ENCODE results near the gene TMEM52B.
"Not testable (repeated sequence)": the region's sequence is repeated elsewhere in the genome, so short reads cannot be mapped to it uniquely, and the experiment has no call there.

The TMEM52B gene

GRCh38 chr12:10213168-10214135 lies 34.6 kb downstream of the TMEM52B start:
- H3K4me3 ChIP-seq (ENCODE audit: low read depth, low read length): peak overlapping the region; percentile 98
- peak; percentile 81 for DNase-seq (ENCODE audit: low read depth)
- in situ Hi-C loops (cut with HindIII; ENCODE audit: low sequenced_read_pairs): no loop called here
- TF ChIP-seq, protein P1, sequence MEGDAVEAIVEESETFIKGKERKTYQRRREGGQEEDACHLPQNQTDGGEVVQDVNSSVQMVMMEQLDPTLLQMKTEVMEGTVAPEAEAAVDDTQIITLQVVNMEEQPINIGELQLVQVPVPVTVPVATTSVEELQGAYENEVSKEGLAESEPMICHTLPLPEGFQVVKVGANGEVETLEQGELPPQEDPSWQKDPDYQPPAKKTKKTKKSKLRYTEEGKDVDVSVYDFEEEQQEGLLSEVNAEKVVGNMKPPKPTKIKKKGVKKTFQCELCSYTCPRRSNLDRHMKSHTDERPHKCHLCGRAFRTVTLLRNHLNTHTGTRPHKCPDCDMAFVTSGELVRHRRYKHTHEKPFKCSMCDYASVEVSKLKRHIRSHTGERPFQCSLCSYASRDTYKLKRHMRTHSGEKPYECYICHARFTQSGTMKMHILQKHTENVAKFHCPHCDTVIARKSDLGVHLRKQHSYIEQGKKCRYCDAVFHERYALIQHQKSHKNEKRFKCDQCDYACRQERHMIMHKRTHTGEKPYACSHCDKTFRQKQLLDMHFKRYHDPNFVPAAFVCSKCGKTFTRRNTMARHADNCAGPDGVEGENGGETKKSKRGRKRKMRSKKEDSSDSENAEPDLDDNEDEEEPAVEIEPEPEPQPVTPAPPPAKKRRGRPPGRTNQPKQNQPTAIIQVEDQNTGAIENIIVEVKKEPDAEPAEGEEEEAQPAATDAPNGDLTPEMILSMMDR (IDR thresholded peaks at IDR 0.05; ENCODE audit: low read depth, low read length, missing control alignments): no peak

DNA sequence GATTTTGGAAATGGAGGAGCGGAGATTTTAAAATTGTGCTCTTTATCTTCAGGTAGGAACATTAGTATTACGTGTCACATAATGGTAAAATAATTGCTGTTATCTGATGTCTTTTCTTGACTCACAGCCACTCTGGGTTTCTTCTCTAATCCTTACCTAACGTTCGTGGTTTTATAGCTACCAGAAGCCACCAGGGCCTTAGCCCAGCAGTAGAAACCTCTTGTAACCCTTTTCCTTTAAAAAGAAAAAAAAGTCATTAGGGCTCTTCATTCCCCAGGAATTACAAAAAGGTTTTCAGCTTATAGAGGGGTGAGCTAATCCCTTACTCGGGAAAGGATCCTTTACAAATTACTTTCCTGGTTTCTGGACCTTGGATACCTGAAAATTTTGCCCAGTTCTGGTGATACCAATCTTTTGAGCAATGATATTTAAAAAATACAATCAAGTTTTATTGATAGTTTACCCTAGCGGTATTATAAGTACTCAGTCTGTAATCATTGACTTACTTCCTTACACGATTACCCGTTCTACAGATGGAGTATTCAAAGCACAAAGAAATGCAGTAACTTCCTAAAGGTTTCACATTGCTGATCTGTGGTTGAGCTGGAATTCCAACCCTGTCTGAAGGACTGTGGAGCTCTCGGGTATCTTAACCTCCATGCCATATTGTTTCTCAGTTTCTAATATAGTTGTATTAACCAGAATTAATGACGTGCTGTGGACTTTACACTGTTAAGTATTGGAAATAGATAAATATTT lies 35.5 kb downstream of the TMEM52B start:
- no peak for DNase-seq (ENCODE audit: low read depth)
- peak overlapping the region; percentile 98 for H3K4me3 ChIP-seq (ENCODE audit: low read depth, low read length)
- in situ Hi-C loops (cut with HindIII; ENCODE audit: low sequenced_read_pairs): no loop called here
- TF ChIP-seq, protein P1 (IDR thresholded peaks at IDR 0.05; ENCODE audit: low read depth, low read length, missing control alignments): no peak

DNA sequence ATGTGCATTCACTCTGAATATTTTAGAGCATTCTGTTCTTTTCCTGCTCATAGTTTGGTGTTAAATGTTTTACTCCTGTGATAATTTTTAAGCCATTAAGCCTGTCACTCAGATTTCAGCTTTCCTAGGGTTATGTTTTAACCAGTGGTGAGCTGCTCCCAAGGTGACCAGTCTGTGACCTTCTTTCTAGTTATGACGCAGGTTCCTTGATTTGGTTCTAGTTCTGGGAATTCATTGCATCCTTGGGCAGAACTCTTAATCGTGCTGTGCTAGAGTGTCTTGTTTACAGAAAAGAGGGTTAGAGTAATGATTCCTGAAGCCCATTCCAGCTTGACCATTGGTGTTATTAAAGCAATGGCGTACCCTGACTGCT lies 36.0 kb downstream of the TMEM52B start:
- in situ Hi-C loops (cut with HindIII; ENCODE audit: low sequenced_read_pairs): no loop called here

GRCh38 chr12:10215436-10215835 lies 36.6 kb downstream of the TMEM52B start:
- H3K4me3 ChIP-seq (ENCODE audit: low read depth, low read length): peak overlapping the region; percentile 98
- TF ChIP-seq, protein P1 (IDR thresholded peaks at IDR 0.05; ENCODE audit: low read depth, low read length, missing control alignments): no peak
- DNase-seq (ENCODE audit: low read depth): no peak
- in situ Hi-C loops (cut with HindIII; ENCODE audit: low sequenced_read_pairs): no loop called here

More for the DNA sequence above, 36.0 kb downstream of the TMEM52B start:
- peak overlapping the region; percentile 98 for H3K4me3 ChIP-seq (ENCODE audit: low read depth, low read length)
- DNase-seq (ENCODE audit: low read depth): no peak
- TF ChIP-seq, protein P1 (IDR thresholded peaks at IDR 0.05; ENCODE audit: low read depth, low read length, missing control alignments): no peak

- H3K4me3 ChIP-seq (ENCODE audit: low read depth, low read length); in situ Hi-C loops (cut with HindIII; ENCODE audit: low sequenced_read_pairs); DNase-seq (ENCODE audit: low read depth): not testable (repeated sequence)
Observed at GRCh38 chr12:10215946-10216345, 37.1 kb downstream of the TMEM52B start.

DNA sequence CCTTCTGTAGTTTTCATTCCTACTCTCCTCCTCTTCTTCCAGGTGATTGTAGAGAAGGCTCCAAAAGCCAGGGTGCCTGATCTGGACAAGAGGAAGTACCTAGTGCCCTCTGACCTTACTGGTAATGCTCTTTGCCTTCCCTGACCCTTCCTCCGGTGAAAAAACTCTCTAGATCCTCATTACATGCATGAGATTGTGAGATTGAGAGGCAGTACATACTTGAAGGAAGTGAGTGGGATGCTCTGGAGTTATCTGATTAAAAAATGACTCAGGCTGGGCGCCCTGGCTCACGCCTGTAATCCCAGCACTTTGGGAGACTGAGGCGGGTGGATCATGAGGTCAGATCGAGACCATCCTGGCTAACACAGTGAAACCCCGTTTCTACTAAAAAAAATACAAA lies 39.2 kb downstream of the TMEM52B start:
- DNase-seq (ENCODE audit: low read depth): no peak
- in situ Hi-C loops (cut with HindIII; ENCODE audit: low sequenced_read_pairs): no loop called here
- no peak overlapping the region for H3K4me3 ChIP-seq (ENCODE audit: low read depth, low read length)
- TF ChIP-seq, protein P1 (IDR thresholded peaks at IDR 0.05; ENCODE audit: low read depth, low read length, missing control alignments): no peak

Data from astrocyte of the cerebellum (primary cell).